NOMO-1 treated with DMSO at 0.1 percent for 48 hours (cell line): ENCODE measurements around the gene PLA2G4B.

Source experiments
- DNase-seq: peaks from one replicate; lab custom pipeline; 2025; ENCODE audit not compliant: unreplicated experiment; lab: John Stamatoyannopoulos, UW

The PLA2G4B gene

DNA sequence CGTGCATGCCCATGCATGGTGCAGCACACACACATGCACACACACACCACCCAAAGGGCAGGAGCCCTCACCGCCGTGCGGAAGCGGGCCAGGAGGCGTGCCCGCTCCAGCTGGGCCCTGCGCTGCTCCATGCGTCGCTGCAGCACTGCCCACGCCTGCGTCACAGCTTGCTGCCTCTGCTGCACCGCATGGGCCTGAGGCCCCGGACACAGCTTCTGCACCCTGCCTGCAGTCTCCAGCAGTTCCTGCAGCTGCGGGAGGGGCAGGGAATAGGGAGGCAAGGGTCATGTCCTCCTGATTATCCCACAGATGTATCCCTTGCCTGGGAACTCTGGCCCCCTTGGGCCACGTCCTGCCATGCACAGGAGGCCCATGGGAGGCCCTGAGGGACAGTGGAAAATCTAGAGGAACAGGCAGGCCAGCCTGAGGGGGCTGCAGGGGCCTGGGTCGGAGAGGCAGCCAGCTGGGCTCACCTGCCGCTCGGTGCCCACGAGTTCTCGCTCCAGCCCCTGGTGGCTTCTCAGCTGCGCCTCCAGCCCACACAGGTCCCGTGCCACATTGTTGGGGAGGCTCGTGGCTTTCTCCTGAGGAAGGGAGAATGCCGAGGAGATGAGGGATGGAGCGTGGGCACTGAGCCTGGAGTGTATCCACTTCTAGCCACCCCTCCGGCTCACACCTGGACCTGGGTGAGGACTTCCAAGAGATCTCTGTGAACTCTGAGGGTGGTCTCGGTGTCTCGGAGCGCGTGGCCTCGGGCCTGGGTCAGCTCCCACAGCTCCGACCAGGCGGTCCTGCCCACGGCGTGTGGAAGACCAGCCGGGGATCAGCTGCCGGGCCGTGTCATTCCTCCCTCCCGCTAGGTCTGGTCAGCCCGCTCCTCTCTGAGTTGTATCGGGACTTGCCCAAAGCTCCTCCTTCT lies 31.4 kb downstream of the PLA2G4B start:
- no peak for DNase-seq

DNA sequence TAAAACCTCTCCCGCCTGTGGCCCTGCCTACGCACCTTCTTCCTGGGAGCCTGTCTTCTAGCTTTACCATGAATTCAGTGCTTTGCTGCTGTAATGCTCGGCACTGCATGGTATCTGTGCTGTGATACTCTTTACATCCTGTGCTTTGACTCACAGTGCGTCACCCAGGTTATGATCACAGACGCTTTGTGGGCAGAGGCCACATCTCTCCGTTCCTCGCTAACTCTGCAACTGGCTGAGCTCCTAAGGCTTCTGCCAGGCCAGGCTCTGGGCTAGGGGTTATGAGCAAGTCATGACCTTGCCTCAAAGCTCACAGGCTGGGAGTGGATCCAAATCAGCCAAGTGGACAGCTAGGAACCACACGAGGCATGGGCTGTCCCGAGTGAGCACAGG lies 32.0 kb downstream of the PLA2G4B start:
- DNase-seq: no peak

DNA sequence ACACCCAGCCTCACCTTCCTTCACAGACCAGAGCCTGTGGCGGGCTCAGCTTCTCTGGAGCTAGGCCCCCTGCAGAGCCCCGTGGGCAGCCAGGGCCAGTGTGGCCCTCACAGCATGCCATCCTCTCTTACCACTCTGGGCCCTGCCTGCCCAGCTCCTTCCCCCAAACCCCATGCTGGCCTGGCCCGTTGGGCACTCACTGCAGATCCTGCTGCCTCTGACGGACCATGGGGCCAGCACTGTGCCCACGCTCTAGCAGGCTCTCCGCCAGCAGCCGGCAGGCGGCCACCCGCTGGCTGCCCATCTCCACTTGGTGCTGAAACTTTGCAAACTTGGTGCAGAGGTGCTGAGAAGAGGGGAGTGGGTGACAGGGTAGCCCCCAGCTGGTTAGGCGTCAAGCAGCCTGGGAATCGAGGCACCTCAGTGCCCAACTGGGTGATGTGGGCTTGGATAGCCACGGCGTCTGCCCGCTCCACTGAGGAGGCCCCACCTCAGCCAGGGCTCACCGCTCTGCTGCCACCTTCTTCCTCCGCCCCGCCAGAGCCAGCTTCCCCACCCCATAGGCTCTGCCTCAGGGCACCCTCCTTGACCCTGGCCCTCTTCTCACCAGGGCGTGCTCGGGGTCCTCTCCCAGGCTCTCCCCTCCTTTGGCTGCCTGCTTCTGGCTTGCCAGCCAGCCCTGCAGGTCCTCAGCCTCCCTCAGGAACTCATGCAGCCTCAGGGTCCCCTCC lies 32.7 kb downstream of the PLA2G4B start:
- DNase-seq: no peak

DNA sequence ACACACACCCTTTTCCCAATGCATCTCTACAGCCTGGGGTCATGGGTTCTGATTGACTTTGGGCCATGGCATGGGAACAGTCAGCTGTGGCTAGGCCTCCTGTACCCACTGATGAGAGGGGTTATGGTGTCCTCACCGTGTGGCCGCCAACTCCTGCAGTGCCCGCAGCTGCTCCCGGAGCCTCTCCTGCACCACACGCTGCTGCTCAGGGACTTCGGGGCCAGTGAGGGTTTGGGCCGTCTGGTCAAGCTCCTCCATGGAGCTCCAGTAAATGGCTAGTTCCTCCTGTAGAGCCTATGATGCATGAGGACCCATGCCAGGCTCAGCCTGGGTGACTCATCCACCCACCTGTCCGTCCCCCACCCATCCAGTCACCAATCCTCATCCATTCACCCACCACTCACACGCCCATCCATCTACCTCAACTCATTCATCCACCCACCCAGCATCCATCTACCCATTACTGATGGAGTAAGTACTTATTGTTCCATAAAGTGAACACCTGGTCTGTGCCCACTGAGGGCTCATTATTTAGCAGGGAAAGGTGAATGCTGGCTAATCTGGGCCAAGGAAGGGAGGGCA lies 33.6 kb downstream of the PLA2G4B start:
- no peak for DNase-seq

DNA sequence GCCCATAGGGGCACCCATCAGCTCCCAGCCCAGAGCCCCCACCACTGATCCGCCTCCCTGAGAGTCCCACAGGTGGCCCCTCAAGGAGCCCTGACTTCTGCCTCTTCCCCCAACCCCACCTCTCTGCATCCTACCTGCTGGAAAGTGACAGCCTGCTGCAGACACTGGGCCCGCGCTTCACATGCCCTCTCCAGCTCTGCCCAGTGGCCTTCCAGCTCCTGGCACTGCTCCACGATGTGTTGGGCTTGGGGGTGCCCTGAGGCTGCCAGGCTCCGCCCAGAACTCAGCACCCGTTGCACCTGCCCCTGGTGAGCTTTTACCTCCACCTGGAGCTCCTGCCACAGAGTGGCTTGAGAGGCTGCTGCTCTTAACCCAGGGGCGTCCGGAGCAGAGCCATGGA lies 35.1 kb downstream of the PLA2G4B start:
- no peak for DNase-seq

DNA sequence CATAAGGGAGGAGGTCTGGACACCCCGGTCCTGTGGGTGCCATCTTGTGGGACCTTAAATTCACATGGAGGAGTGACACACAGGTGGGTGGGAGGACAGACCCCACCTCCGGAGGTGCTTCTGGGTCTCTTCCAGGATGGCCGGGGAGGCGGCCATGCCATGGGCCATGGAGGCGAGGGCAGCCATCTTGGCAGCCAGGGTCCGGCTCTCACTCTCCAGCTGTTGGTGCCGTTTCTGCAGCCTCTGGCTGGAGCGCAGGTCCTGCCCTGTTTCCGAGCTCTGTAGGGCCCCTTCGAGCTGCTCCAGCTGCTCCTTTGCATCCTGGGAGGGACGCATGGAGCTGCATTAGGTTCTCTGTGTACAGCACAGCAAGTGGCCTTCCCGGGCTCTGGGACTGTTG lies 36.1 kb downstream of the PLA2G4B start:
- no peak for DNase-seq

DNA sequence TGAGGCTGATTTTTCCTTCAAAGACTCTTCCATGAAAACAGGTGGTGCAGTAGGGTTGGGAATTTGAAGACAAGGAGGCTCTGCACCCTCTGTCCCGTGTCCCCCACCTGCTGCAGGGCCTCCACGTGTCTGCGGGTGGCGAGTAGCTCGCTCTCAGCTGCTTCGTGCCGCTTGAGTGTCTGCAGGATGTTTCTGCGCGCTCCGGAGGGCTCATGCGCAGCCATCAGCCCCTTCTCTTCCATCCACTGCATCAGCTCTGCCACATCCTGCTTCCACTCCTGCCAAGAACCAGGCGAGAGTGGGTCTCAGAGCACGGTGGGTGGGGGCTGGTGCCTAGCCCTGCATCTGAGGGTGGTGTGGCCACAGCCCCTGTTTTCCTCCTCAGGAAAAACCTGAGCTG lies 37.4 kb downstream of the PLA2G4B start:
- no peak for DNase-seq

DNA sequence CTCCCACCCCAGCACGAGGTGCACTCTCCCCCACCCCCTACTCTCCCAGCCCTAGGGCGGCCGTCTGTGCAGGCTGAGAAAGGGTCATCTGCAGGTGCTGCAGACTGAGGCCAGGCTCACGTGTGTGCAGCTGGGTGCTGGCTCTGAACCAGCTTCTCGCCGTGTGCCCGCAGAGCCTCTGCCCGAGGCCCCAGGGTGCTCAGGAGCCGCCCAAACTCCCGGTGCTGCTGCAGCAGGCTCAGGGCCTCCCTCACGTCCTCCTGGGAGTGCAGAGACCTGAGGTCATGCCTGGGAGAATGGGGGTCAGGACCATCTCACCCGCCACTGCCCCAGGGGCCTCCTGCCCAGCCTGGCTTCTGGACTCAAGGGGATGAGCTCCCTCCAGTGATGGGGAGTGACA lies 38.0 kb downstream of the PLA2G4B start:
- DNase-seq: no peak

DNA sequence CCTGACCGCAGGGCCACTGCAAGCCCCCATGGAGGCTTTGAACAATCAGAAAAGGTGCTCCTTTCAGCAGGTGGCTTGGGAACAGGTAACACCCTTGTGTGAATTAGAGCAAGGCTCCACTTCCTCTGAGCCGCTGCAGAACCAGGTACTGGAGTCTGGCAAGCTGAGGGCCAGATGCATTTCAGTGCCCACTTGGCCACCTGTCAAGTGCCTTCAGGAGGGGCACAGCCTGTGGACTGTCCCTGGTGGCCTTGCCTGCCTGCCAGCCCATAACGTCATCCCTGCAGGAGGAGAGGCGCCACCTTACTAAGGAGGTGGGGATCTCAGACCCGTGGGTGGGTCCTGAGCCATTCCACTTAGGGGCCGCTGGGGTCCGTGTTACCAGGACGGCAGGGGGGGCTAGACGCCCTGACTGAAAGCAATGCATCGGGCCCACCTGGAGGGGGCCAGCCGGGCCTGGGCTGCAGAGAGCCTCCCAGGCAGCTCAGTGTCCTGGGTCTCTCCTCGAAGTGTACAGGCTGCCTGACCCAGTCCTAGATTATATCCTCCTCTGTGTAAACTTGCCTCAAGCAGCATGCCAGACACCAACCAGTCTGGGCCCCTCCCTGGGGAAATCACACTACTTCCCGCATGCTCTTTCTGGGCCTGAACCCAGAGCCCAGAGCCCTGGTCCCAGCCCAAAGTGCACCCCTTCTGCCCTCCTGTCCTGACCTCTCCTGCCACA lies 39.1 kb downstream of the PLA2G4B start:
- DNase-seq: no peak

DNA sequence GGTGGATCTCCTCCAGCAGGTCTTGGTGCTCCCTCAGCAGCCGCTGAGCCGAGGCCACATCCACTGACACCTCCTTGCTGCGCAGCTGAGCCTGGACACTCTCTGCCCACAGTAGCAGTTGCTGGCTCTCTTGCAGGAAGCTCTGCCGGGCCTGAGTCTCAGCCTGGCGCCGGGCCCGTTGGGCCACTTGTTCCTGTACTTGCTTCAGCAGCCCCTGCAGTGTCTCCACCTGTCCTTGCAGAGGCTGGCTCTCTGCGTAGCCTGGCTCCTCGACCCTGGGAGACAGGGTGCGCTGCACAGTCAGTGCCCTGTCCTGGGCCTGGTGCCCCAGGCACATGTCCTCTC lies 39.7 kb downstream of the PLA2G4B start:
- DNase-seq: no peak

DNA sequence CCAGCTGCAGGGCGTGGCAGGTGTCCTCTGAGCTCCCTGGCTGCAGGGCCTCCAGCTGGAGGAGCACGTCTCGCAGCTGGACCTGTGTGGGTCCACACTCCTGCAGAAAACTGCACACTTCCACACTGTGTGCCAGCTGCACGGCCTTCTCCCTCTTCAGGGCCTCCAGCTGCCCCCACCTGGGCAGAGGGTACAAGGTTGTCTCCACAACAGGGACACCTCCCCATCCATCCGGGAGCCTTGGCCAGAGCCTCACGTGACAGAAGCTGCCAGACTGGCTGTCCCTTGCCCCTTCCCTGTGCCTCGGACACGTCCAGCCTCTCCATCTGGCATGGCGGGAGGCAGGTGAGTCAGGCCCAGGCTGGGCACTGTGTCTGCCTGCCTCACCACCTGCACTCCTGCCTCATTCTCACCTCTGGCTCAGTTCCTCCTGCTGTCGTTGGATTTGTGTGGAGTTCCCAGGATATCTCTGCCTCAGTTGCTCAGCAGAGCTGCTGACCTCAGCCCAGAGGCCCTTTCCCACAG lies 40.7 kb downstream of the PLA2G4B start:
- DNase-seq: no peak

DNA sequence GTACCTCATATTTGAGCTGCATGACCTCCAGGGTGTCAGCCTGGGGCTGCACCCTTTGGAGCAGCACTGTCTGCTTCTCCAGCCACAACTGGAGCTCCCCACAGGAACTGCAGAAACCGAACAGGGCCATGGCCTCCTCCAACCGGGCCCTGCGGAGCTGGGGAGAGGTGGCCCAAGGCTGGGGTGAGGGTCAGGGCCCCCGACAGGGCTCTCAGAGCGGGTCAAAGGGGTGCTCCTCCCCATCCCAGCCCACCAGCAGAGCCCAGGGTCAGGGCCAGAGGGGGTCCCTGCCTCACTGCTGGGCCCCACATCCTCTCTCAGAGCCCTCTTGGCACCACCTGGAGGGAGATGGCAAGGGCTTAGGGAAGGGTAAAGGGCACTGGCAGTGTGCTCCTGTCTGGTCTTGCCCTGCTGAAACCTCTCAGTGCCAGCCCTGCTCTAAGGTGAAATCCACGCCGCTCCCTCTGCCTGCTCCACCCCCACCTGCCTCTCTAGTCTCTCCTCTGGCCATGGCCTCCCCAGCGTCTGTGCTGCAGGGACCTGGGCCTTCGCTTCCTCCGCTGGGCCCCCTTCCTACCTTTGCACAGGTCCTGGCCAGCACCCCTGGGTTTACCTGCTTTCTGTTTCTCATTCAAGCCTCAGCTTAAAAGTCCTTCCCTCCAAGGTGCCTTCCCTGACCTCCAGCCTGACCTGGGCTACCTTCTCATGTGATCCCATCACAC lies 41.7 kb downstream of the PLA2G4B start:
- no peak for DNase-seq

DNA sequence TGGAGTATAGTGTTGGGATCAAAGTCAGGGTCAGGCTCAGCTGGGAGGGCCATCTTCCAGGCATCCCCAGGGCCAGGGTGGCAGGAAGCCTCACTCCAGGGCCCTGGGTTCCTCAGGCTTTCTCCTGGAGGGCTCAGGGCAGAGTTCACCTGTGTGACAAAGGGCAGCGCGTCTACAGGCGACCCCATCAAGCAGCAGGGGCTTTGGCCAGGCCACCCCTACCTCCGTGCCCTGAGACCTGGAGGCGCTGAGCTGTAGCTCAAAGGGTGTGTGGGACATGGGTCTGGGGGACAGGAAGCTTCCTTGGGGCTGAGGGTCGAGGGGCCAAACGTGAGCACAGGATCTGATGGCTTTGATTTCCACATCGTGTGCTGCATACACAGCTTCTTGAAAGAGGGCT lies 42.4 kb downstream of the PLA2G4B start:
- DNase-seq: no peak

DNA sequence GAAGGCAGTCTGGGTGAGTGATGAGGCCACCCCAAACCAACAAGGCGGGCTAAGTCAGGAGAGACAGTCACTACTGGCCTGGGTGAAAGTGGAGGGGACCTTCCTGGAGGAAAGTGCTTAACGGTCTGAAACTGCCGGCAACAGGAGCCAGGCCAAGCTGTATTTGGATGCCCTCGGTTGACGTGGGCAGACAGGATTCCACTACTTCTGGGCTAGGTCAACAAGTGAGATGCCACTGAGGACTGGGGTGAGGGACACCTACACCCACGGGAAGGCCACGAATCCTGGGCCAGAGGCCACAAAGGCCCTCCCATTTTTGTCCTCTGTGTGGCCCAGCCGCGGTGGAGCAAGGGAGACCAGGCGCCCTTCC lies 42.9 kb downstream of the PLA2G4B start:
- no peak for DNase-seq

DNA sequence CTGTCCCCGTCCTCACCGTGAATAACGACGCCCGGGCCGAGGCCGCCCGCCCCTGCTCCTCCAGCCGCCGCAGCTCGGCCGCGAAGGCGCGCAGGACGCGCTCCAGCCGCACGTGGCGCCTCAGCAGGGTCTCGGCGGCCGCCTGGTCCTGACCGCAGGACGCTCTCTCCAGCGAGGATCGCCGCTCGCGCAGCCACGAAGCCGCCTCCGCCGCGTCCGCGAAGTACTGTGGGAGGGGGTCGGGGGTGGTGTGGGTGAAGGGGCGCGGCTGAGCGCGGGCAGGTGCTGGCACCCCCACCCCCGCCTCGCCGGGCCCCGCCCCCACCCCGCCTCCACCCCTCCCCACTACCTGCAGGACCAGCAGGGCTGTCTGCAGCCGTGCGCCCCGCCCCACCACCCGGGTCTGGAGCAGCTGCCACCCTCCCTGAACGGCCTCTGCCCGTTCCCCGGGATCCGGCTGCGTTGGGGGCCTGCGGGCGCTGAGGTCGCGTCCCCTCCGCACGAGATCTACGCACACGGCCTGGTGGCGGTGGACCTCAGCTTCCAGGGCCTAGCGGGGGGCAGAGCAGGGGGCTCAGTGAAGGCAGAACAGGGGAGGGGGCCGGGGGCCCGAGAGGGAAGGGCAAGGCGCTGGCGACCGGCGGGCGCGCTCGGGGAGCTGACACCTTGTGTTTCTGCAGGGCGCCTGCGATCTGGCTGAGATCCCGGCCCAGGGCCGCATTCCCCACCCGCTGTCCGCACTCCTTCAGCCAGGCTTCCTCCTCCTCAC lies 43.5 kb downstream of the PLA2G4B start:
- no peak for DNase-seq

DNA sequence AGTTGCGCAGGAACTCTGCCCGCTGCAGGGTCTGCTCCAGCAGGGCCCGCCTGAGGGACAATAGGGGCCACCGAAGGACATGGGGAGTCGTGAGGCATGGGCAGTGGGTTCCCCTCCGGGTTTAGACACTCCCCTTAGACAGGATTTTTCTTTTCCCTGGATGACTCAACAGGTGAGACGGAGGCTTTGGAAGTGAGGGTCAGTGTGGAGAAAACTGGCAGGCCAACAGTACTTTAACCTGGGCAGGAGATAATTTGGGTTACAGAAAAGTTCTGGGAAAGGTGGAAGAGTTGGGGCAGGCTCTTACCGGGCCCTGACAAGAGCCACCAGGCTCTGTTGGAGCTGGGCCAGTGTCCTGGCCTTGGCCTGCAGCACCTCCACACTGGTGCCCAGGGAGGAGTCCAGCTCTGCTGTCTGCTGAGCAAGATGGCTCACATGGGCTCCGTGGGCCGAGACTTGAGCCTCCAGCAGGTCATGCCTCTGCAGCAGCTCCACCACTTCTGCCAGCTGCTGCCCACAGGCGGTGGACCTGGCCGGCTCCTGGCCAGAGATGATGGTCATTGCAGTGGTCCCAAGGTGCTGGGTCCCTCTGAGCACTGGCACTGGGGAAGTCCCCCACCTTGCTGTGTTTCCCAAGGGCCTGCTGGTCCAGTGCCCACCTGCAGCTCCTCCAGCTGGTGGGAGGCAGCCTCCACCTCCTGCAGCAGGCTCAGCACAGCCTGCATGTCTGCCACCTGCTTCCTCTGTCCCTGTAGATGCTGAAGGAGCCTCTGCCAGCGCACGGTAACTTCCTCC lies 44.2 kb downstream of the PLA2G4B start:
- peak; percentile 24 for DNase-seq

DNA sequence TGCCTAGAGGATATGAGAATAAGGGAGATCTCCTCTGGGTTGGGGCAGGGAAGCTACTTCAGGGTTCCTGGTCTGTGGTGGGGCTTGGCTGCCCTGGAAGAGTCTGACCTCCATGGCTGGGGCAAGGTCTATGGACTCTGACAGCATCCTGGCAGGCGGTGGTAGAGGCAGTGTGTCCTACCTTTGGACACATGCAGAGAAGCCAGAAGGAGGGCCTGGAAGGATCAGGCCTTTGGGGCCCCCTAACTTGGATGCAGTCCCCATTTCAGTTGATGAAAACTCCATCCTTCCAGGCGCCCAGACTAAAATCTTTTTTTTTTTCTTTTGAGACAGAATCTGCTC lies 44.8 kb downstream of the PLA2G4B start:
- no peak for DNase-seq

DNA sequence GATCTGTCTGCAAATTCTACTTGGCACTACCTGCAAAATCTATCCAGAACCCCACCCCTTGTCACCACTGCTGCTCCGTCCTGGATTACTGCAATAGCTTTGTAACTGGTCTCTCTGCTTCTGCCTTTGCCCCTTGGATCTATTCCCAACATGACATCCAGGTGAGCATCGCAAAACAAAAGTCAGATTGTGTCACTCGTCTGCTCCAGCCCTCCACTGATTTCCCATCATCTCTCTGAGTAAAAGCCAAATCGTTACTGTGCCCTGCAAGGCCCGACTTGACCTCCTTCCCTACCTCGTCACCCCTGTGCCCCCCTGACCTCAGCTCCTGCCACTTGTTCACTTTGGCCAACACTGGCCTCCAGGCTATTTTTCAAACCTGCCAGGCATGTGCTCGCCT lies 45.8 kb downstream of the PLA2G4B start:
- no peak for DNase-seq

DNA sequence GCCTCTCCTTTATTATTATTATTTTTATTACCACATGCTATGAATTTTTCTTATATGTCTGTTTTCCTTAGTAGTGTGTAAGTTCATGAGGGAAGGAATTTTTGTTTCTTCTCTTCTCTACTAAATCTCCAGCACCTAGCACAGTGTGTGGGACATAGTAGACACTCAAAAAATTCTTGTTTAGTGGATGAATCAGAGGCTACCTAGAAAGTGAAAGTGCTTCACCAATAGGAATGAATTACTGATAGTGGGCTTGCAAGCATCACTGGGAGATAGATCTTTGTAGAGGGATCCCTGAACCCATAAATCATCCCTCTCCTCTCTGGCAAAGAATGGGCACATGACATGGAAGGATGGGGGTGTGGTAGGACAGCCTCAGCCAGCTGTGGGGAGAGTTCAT lies 46.7 kb downstream of the PLA2G4B start:
- no peak for DNase-seq
